Spleen (tissue), 7 donors: ENCODE data around the gene PRKCE.

Experiments used
- POLR2A ChIP-seq, 3 donors: fragments of 450-650 bp; IDR thresholded peaks; one replicate each; pipeline ENCODE4 v1.5.1; 2017; ENCODE audit warnings: antibody characterized with exemption in 3 of 3, mild to moderate bottlenecking in 1 of 3
- POLR2AphosphoS5 ChIP-seq, 3 donors: sonication (generic); formaldehyde crosslinking; IDR thresholded peaks; one replicate each; pipeline ENCODE4 v1.5.1; 2017; ENCODE audit warnings: antibody characterized with exemption in 3 of 3
- TF ChIP-seq, protein P1 (sequence below), 11 experiments: fragments of 200-600 bp in 7 of 11; fragments of 450-650 bp in 4 of 11; sonication (generic) in 4 of 11; IDR thresholded peaks in 8 of 11; conservative IDR thresholded peaks in 3 of 11; 1 replicate in 7 of 11; 2 replicates in 4 of 11; pipeline versions ENCODE4 v1.4.0 to v1.8.0; 2016 to 2021; ENCODE audit warnings: antibody characterized with exemption in 11 of 11, inconsistent platforms in 4 of 11, mild to moderate bottlenecking in 1 of 11
- donor health status: DM: no; HTN: no; CAD: no; lungs with moderate emphysema.
- donor health status: DM: no; HTN: no; CAD: no.
- donor health status: DM: no; HTN: no; CAD: no.

DNA sequence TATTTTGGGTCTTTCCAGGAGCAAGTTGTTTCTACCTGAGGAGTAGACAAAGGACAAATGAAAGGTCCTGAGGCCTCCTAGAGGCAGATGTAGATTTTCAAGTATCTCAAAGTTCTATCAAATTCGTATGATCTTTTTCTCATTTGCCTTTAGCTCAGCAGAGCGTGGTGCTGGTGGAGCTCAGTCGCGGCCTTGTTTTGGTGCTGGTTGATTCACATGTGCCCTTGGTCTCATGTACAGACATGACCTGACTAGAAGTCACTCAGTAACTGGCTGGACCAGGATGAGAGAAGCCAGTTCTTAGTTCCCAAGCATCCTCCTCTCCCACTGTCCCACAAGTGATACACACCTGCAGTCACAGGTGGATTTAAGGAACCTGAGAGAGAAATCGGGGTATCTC, 264.0 kb downstream of the PRKCE start:
- TF ChIP-seq, protein P1, sequence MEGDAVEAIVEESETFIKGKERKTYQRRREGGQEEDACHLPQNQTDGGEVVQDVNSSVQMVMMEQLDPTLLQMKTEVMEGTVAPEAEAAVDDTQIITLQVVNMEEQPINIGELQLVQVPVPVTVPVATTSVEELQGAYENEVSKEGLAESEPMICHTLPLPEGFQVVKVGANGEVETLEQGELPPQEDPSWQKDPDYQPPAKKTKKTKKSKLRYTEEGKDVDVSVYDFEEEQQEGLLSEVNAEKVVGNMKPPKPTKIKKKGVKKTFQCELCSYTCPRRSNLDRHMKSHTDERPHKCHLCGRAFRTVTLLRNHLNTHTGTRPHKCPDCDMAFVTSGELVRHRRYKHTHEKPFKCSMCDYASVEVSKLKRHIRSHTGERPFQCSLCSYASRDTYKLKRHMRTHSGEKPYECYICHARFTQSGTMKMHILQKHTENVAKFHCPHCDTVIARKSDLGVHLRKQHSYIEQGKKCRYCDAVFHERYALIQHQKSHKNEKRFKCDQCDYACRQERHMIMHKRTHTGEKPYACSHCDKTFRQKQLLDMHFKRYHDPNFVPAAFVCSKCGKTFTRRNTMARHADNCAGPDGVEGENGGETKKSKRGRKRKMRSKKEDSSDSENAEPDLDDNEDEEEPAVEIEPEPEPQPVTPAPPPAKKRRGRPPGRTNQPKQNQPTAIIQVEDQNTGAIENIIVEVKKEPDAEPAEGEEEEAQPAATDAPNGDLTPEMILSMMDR (IDR thresholded peaks at IDR 0.05 in 8 of 11, conservative IDR thresholded peaks at IDR 0.05 in 3 of 11), result no peak
- TF ChIP-seq POLR2A (IDR thresholded peaks at IDR 0.05) (no peak), POLR2AphosphoS5 (IDR thresholded peaks at IDR 0.05) (no peak)
